IPS-NIHi7 (cell line): Measurements from ENCODE around the gene SAFB.
A peak's percentile ranks its signal among the peaks of the same experiment; 100 is the strongest.

ENCODE experiments used
- DNase-seq: peaks from one replicate; pipeline ENCODE4 v3.0.0; 2012; ENCODE audit warnings: mixed read lengths; ENCODE audit errors: extremely low spot score

Gene SAFB

GRCh38 chr19:5622465-5623396, at the start of gene SAFB, which contains the start of gene SAFB2:
SAFB (plus strand) TSS chr19:5623083; CDS start chr19:5623206, 123 bp downstream.
SAFB2 (minus strand) TSS chr19:5622776; CDS start chr19:5622715, 61 bp downstream.
- DNase-seq: peak; percentile 98

- no peak for DNase-seq
Measured at GRCh38 chr19:5575590-5575989, 47.3 kb upstream of the SAFB start.

- DNase-seq: peak; percentile 90
Measured at GRCh38 chr19:5578097-5578846, 44.6 kb upstream of the SAFB start.

- no peak for DNase-seq
Measured at GRCh38 chr19:5579286-5579685, 43.6 kb upstream of the SAFB start.

- DNase-seq: no peak
Measured at GRCh38 chr19:5579697-5580096, 43.2 kb upstream of the SAFB start.

- DNase-seq: no peak
Measured at GRCh38 chr19:5580161-5580571, 42.7 kb upstream of the SAFB start.

- DNase-seq: peak; percentile 86
Measured at GRCh38 chr19:5585461-5586299, 37.2 kb upstream of the SAFB start.

GRCh38 chr19:5586300-5587070, 36.4 kb upstream of the SAFB start:
- DNase-seq: no peak

GRCh38 chr19:5587071-5587455, 35.8 kb upstream of the SAFB start:
- DNase-seq: no peak

- no peak for DNase-seq
Measured at GRCh38 chr19:5587661-5588060, 35.2 kb upstream of the SAFB start.

GRCh38 chr19:5588441-5588840, 34.4 kb upstream of the SAFB start:
- no peak for DNase-seq

- DNase-seq: no peak
Measured at GRCh38 chr19:5588906-5589676, 33.8 kb upstream of the SAFB start.

GRCh38 chr19:5590151-5590864, 32.6 kb upstream of the SAFB start:
- DNase-seq: no peak

GRCh38 chr19:5590865-5591154, 32.1 kb upstream of the SAFB start:
- DNase-seq: no peak

GRCh38 chr19:5591476-5591875, 31.4 kb upstream of the SAFB start:
- DNase-seq: no peak

GRCh38 chr19:5592531-5593342, 30.1 kb upstream of the SAFB start:
- DNase-seq: no peak

GRCh38 chr19:5593343-5594255, 29.3 kb upstream of the SAFB start:
- DNase-seq: no peak

GRCh38 chr19:5594521-5594950, 28.3 kb upstream of the SAFB start:
- no peak for DNase-seq
